Nephron progenitor cell (in vitro differentiated cells): Measurements from ENCODE around the gene WDR18.

Experiments
- DNase-seq: peaks from one replicate; pipeline ENCODE4 v3.0.0; 2021
- H3K27ac Mint-ChIP-seq: 2 replicates; pipeline ENCODE4 v1.8.0; 2021; ENCODE audit warnings: mild to moderate bottlenecking, moderate library complexity, mixed read lengths
- H3K27me3 Mint-ChIP-seq: 2 replicates; pipeline ENCODE4 v1.8.0; 2021; ENCODE audit warnings: mild to moderate bottlenecking, low read depth, mixed read lengths; ENCODE audit not compliant: poor library complexity
- H3K36me3 Mint-ChIP-seq: 2 replicates; pipeline ENCODE4 v1.8.0; 2021; ENCODE audit warnings: low read depth, mixed read lengths
- H3K4me1 Mint-ChIP-seq: 2 replicates; pipeline ENCODE4 v1.8.0; 2021; ENCODE audit warnings: mixed read lengths
- H3K4me3 Mint-ChIP-seq: 2 replicates; pipeline ENCODE4 v1.8.0; 2021; ENCODE audit warnings: mild to moderate bottlenecking, moderate library complexity, mixed read lengths
- H3K9me3 Mint-ChIP-seq: 2 replicates; pipeline ENCODE4 v1.8.0; 2021; ENCODE audit warnings: mild to moderate bottlenecking, moderate library complexity, mixed read lengths
- CTCF ChIP-seq: fragments of 200-600 bp; sonication (generic); IDR thresholded peaks from 2 replicates; pipeline ENCODE4 v1.5.0; 2021; ENCODE audit warnings: antibody characterized with exemption

WDR18 gene

GRCh38 chr19:977058-977464 lies 7.1 kb upstream of the WDR18 start:
- DNase-seq = no peak
- Mint-ChIP-seq H3K4me1 (peaks cover 45% of the 10 kb centered on the region), H3K4me3 (no peak overlapping the region), H3K27me3 (peaks cover 4% of the 10 kb centered on the region), H3K9me3 (peaks cover 3% of the 10 kb centered on the region), H3K27ac (no peak overlapping the region), H3K36me3 (peaks cover 16% of the 10 kb centered on the region)
- TF ChIP-seq CTCF = no peak

GRCh38 chr19:979318-979741 lies 4.8 kb upstream of the WDR18 start:
- peaks cover 32% of the 10 kb centered on the region for H3K4me1 Mint-ChIP-seq
- no peak for TF ChIP-seq CTCF
- H3K9me3 Mint-ChIP-seq = no peaks in the 10 kb centered on the region
- H3K36me3 Mint-ChIP-seq = peaks cover 8% of the 10 kb centered on the region
- H3K4me3 Mint-ChIP-seq = no peak overlapping the region
- peak; percentile 36 for DNase-seq
- no peak overlapping the region for H3K27ac Mint-ChIP-seq
- peaks cover 4% of the 10 kb centered on the region for H3K27me3 Mint-ChIP-seq

GRCh38 chr19:980133-980998 lies 3.8 kb upstream of the WDR18 start:
- peaks cover 4% of the 10 kb centered on the region for H3K27me3 Mint-ChIP-seq
- H3K4me1 Mint-ChIP-seq = peaks cover 34% of the 10 kb centered on the region
- peak overlapping the region; percentile 99 for H3K27ac Mint-ChIP-seq
- H3K9me3 Mint-ChIP-seq = no peaks in the 10 kb centered on the region
- peak; percentile 95 for DNase-seq
- H3K36me3 Mint-ChIP-seq = peaks cover 4% of the 10 kb centered on the region
- TF ChIP-seq CTCF = no peak
- peak overlapping the region; percentile 71 for H3K4me3 Mint-ChIP-seq

- Mint-ChIP-seq H3K4me3 (no peak overlapping the region), H3K36me3 (peaks cover 7% of the 10 kb centered on the region), H3K9me3 (no peaks in the 10 kb centered on the region), H3K27me3 (peaks cover 4% of the 10 kb centered on the region), H3K27ac (no peak overlapping the region), H3K4me1 (peaks cover 30% of the 10 kb centered on the region)
- TF ChIP-seq CTCF = peak; percentile 73
- peak; percentile 88 for DNase-seq
Measured at GRCh38 chr19:982567-983170, 1.5 kb upstream of the WDR18 start.

GRCh38 chr19:986083-986482 lies 1.9 kb downstream of the WDR18 start:
- Mint-ChIP-seq H3K4me1 (peaks cover 26% of the 10 kb centered on the region), H3K27me3 (peaks cover 2% of the 10 kb centered on the region), H3K27ac (no peak overlapping the region), H3K4me3 (peak overlapping the region; percentile 45), H3K36me3 (peaks cover 13% of the 10 kb centered on the region), H3K9me3 (no peaks in the 10 kb centered on the region)
- TF ChIP-seq CTCF = no peak
- no peak for DNase-seq
